NCI-H1417 (cell line): Measurements from ENCODE around the gene GRAMD1A.

Experiments used
- DNase-seq, 3 experiments: peaks; one replicate each; lab custom pipeline; 2025; lab: John Stamatoyannopoulos, UW

Gene GRAMD1A

GRCh38 chr19:35053667-35054293 lies 53.7 kb downstream of the GRAMD1A start:
- no peak for DNase-seq

- DNase-seq = no peak
These were observed 54.5 kb downstream of the GRAMD1A start for GRCh38 chr19:35054626-35055025.

DNA sequence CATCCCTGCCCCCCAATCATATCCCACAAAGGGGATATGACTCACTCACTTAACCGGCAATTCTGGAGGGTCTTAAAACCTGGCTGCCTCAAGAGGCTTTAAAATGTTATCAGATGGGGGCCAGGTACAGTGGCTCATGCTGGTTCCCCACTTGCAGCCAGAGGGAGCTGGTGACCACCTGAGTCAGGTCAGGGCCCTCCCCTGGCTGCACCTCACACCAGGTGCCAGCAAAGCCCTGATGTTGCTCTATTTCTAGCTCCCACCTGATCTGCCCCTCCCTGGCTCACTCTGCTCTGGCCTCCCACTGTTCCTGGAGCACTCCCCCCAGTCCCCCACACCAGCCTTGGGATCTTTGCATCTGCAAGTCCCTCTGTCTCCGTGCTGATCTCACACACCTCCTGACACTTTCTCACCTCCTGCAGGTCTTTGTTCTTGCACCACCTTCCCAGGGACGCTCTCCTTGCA lies 55.6 kb downstream of the GRAMD1A start:
- DNase-seq = peak in 2 of 3 experiments; percentile 49 to 73

DNA sequence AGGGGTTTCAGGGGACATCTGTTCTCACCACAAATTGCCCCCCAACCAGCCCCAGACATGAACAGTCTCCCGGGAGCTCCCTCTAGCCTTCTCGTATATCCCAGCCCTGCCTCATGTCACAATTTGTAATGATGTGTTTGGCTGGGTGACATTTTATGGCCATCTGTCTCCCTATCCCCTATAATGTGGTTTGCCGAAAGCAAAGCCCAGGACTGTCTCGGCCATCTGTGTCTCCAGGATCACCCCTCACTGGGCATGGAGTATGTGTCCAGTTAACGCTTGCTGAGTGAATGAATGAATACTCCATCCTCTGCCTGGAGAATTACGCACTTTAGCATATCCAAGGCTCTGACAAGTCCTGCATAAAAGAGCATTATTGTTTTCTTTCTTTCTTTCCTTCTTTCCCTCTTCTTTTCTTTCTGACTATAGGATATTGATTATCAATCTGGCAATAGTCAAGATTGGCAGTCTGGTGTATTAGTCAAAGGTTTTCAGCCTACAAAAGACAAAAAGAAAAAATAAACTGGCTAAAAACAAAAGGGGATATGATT lies 56.5 kb downstream of the GRAMD1A start:
- no peak for DNase-seq

GRCh38 chr19:35058370-35058769 lies 58.2 kb downstream of the GRAMD1A start:
- DNase-seq = no peak

GRCh38 chr19:35059006-35059798 lies 59.1 kb downstream of the GRAMD1A start:
- DNase-seq = no peak

GRCh38 chr19:35059799-35060091 lies 59.6 kb downstream of the GRAMD1A start:
- no peak for DNase-seq

DNA sequence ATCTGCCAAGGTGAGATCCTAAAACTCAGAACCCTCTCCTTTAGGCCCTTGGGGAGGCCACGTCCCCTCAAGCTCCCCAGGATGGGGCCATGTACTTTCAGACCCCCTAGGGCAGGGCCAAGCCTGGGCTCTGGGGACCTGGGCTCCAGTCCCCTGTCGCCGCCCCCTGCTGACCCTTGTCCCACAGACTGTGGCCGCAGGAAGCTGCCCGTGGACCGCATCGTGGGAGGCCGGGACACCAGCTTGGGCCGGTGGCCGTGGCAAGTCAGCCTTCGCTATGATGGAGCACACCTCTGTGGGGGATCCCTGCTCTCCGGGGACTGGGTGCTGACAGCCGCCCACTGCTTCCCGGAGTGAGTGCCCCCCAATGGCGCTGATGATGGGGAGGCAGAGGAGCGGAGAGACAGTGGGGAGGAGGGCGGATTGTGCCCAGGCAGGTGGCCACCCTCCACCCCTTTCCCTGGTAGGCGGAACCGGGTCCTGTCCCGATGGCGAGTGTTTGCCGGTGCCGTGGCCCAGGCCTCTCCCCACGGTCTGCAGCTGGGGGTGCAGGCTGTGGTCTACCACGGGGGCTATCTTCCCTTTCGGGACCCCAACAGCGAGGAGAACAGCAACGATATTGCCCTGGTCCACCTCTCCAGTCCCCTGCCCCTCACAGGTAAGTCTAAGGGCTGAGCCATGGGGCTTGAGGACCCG lies 60.2 kb downstream of the GRAMD1A start:
- DNase-seq = no peak

DNA sequence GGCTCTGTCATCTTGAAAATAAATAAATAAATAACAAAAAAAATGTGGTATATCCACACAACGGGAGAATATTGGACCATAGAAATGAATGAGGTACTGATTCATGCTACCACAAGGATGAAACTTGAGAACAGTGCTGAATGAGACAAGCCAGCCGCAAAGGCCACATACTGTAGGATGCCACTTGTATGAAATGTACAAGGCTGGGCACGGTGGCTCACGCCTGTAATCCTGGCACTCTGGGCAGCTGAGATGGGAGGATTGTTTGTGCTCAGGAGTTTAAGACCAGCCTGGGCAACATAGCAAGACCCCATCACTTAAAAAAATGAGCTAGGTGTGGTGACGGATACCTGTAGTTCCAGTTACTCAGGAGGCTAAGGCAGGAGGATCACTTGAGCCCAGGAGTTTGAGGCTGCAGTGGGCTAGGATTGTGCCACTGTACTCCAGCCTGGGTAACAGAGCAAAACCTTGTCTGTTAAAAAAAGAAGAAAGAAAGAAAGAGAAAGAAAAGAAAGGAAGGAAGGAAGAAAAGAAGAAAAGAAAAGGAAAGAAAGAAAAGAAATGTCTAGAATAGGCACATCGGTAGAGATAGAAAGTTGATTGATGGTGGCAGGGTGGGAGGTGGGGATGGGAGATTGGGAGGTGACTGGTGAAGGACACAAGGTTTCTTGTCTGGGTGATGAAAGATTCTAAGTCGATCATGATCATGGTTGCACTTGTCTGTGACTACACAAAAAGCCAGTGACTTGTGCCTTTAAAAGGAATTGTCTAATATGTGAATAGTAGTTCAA lies 61.7 kb downstream of the GRAMD1A start:
- no peak for DNase-seq

GRCh38 chr19:35062942-35063341 lies 62.8 kb downstream of the GRAMD1A start:
- DNase-seq = no peak

DNA sequence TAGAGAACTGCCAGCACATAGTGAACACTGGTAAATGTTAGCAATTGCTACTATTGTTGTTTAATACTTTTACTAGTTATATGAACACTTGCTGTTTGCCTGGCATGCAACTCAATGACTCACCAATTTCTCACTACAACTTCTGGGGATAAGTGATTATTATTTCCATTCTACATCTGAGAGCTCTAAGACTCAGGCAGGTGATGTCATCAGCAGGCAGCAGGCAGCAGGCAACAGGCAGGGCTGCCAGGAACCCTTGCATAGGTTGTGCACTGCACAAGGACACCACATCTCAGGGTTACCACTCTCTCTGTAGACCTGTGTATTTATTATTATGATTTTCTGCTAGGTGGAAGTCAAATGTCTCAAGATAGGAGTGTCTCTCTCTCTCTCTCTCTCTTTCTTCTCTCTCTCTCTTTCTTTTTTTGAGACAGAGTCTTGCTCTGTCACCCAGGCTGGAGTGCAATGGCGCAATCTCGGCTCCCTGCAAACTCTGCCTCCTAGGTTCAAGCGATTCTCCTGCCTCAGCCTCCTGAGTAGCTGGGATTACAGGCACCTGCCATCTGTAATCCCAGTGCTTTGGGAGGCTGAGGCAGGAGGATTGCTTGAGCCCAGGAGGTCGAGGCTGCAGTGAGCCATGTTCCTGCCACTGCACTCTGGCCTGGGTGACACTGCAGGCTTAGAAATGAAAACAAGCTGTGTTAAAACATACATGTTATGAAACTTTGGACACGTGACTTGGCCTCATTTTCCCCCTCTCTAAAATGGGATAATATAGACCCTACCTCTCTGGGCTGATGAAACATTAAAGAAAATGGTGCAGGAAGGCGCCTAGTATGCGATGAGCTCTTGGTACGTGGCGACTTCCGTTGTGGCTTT lies 64.1 kb downstream of the GRAMD1A start:
- no peak for DNase-seq

DNA sequence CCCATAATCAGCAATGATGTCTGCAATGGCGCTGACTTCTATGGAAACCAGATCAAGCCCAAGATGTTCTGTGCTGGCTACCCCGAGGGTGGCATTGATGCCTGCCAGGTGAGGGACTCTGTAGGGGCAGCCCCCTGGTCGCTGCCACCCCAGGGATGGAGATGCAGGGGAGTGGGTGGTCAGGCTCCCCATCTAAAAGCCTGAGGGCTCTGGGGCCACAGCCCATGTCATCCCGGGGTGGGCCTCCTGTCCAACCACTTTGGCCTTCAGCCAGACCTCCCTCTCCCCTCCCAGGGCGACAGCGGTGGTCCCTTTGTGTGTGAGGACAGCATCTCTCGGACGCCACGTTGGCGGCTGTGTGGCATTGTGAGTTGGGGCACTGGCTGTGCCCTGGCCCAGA lies 65.5 kb downstream of the GRAMD1A start:
- no peak for DNase-seq

GRCh38 chr19:35066121-35066520 lies 66.0 kb downstream of the GRAMD1A start:
- no peak for DNase-seq

GRCh38 chr19:35066691-35067563 lies 66.8 kb downstream of the GRAMD1A start:
- peak; percentile 63 to 87 (median 68) for DNase-seq

- DNase-seq = no peak
These were observed 69.0 kb downstream of the GRAMD1A start for GRCh38 chr19:35068941-35069634.

DNA sequence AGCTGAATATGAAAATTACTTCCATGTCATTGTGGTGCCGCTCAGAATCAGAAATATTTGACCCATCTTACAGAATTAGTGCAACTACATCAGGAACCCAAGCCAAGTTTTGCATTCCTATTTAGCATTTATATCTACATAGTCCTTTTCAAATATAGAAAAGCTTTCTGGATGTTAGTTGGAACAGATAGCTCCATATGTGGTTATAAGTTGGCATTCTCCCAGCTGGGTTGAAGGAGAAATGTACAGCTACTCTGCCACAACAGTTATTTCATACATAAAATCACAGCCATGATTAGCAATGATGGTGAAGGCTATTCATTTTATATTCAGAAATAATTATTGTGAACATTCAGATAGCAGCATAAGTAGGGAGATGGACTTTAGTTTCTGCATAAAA lies 69.6 kb downstream of the GRAMD1A start:
- DNase-seq = no peak

DNA sequence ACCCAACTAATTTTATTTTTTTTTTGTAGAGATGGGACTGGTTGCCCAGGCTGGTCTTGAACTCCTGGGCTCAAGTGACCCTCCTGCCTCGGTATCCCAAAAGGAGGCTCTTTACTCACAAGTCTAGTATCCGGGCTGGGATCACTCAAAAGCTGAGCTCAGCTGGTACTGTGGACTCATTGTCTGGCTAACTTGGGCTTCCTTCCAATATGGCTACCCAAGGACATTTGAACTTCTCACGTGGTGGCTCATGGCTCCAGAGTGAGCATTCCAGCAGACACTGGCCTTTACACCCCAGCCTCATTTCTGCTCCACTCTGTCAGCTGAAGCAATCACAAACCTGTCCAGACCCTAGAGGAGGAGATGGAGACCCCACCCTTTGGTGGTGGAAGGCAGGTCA lies 70.3 kb downstream of the GRAMD1A start:
- DNase-seq = no peak

DNA sequence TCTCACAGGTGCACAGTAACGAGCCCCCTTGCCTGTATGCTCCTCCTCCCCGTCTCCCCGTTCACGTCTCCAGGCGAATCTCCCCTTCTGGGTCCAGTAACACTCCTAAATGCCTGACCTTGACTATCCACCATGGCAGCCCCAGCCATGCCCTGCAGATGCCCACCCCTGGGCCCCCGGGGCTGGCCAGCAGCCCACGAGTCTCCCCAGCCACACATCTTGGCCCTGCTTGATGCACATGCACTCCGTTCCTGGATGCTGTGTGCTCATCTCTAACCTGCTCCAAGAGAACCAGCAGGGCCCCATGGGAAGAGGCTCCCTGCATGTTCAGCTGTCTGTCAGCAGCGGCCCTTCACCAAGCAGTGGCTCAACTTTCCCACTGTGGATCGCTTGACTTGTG lies 73.4 kb downstream of the GRAMD1A start:
- no peak for DNase-seq

DNA sequence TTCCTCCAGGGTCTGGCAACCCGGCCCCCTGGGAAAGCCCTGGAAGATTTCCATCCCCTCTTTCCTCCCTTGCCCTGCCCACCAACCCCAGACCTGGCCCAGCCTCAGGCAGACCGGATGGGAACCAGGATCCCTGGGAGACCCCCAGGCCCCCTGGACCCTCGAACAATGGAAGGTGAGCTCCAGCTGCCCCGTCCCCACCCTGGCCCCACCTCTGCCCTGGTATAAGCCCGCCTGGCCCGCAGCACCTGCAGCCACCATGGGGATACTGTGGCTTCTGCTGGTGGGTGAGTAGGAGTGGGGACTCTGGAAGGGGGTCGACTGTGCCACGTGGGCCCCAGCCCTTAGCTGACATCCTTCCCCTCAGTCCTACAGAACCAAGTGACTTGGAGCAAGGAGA lies 73.8 kb downstream of the GRAMD1A start:
- DNase-seq = no peak
